SK-N-SH (cell line): ENCODE data around the gene CCN6. TPM values are rescaled to one million over a fixed set of nuclear protein-coding genes. Genes with fewer than 3 reads are reported as not detected.

Experiments used
- CTCF ChIA-PET: fragments of 300-600, 350-600 bp; formaldehyde crosslinking; extraction: SDS; loops from one replicate; lab custom pipeline; 2021; lab: Yijun Ruan, JAX
- POLR2A ChIA-PET: fragments of 350-600 bp; sonication (Branson Sonifier 250); formaldehyde crosslinking; extraction: SDS; loops from one replicate; lab custom pipeline; 2020; ENCODE audit warnings: antibody characterized with exemption, inconsistent platforms; lab: Yijun Ruan, JAX
- DNase-seq: peaks from one replicate; pipeline ENCODE4 v3.0.0; 2012
- H2AFZ ChIP-seq: fragments of 200-600 bp; sonication (generic); 2 replicates; pipeline ENCODE4 v1.8.1; 2016; ENCODE audit warnings: antibody characterized with exemption, mild to moderate bottlenecking, low read depth
- H3F3A ChIP-seq: fragments of 200-600 bp; sonication (generic); replicated peaks from 2 replicates; pipeline ENCODE3; 2016; ENCODE audit warnings: antibody characterized with exemption, mild to moderate bottlenecking; ENCODE audit not compliant: insufficient read depth
- H3K27ac ChIP-seq, 2 experiments: fragments of 200-500 bp in 1 of 2; fragments of 200-600 bp in 1 of 2; sonication (Bioruptor generic) in 1 of 2; sonication (generic), shearing (Covaris generic) in 1 of 2; 2 replicates each; pipeline versions ENCODE4 v1.5.1 to v1.6.1; 2014 to 2016; ENCODE audit warnings: low read depth in 2 of 2, inconsistent platforms in 1 of 2, low read length in 1 of 2, mild to moderate bottlenecking in 1 of 2, mixed read lengths in 1 of 2
- H3K27me3 ChIP-seq: fragments of 200-600 bp; sonication (generic), shearing (Covaris generic); 2 replicates; pipeline ENCODE4 v1.6.1; 2016; ENCODE audit warnings: mixed run types; ENCODE audit not compliant: insufficient read depth
- H3K36me3 ChIP-seq, 2 experiments: fragments of 200-500 bp in 1 of 2; fragments of 200-600 bp in 1 of 2; sonication (Bioruptor generic) in 1 of 2; sonication (generic) in 1 of 2; replicated peaks in 1 of 2; 2 replicates each; pipeline versions ENCODE3 to v1.5.1; 2014 to 2016; ENCODE audit warnings: low read length in 1 of 2, mild to moderate bottlenecking in 1 of 2; ENCODE audit not compliant: insufficient read depth in 2 of 2, control insufficient read depth in 1 of 2
- H3K4me1 ChIP-seq, 2 experiments: fragments of 200-500 bp in 1 of 2; fragments of 200-600 bp in 1 of 2; sonication (Bioruptor generic) in 1 of 2; sonication (generic), shearing (Covaris generic) in 1 of 2; 2 replicates each; pipeline versions ENCODE4 v1.5.1 to v1.6.1; 2014 to 2016; ENCODE audit warnings: low read depth in 1 of 2, low read length in 1 of 2, mixed run types in 1 of 2; ENCODE audit not compliant: insufficient read depth in 2 of 2, control insufficient read depth in 1 of 2
- H3K4me2 ChIP-seq: fragments of 200-600 bp; sonication (generic), shearing (Covaris generic); 2 replicates; pipeline ENCODE4 v1.6.1; 2017; ENCODE audit warnings: mixed run types
- H3K4me3 ChIP-seq, 2 experiments: fragments of 200-500 bp in 1 of 2; fragments of 200-600 bp in 1 of 2; sonication (Bioruptor generic) in 1 of 2; sonication (generic), shearing (Covaris generic) in 1 of 2; 2 replicates each; pipeline versions ENCODE4 v1.5.1 to v1.8.1; 2014 to 2016; ENCODE audit warnings: low read depth in 2 of 2, inconsistent platforms in 1 of 2, low read length in 1 of 2, mild to moderate bottlenecking in 1 of 2, mixed read lengths in 1 of 2, moderate library complexity in 1 of 2
- H3K79me2 ChIP-seq: fragments of 200-600 bp; sonication (generic); 2 replicates; pipeline ENCODE4 v1.8.1; 2017; ENCODE audit warnings: mild to moderate bottlenecking; ENCODE audit not compliant: insufficient read depth
- H3K9ac ChIP-seq: fragments of 200-600 bp; sonication (generic); 2 replicates; pipeline ENCODE4 v1.6.1; 2017; ENCODE audit warnings: mixed run types
- H3K9me2 ChIP-seq: fragments of 200-600 bp; sonication (generic); 2 replicates; pipeline ENCODE4 v1.6.1; 2017; ENCODE audit warnings: mixed run types
- H3K9me3 ChIP-seq: fragments of 200-600 bp; sonication (generic); 2 replicates; pipeline ENCODE4 v1.6.1; 2017; ENCODE audit warnings: mixed run types, mild to moderate bottlenecking, moderate library complexity
- H4K20me1 ChIP-seq: fragments of 200-600 bp; sonication (generic); 2 replicates; pipeline ENCODE4 v1.6.1; 2017; ENCODE audit warnings: mild to moderate bottlenecking, mixed run types; ENCODE audit not compliant: insufficient read depth
- CHD2 ChIP-seq: fragments of 150-350 bp; IDR thresholded peaks from 2 replicates; pipeline ENCODE4 v1.6.1; 2018; ENCODE audit warnings: low read length; ENCODE audit not compliant: partially characterized antibody
- ELF1 ChIP-seq: IDR thresholded peaks from 2 replicates; pipeline ENCODE4 v1.4.0; 2012
- EP300 ChIP-seq, 2 experiments: IDR thresholded peaks; 2 replicates each; pipeline versions ENCODE4 v1.4.0 to v1.6.1; 2012; ENCODE audit warnings: borderline replicate concordance in 1 of 2, low read depth in 1 of 2, low read length in 1 of 2
- EZH2phosphoT487 ChIP-seq: fragments of 200-600 bp; sonication (generic); IDR thresholded peaks from 2 replicates; pipeline ENCODE4 v1.6.1; 2017; ENCODE audit warnings: low read depth, mixed run types, mild to moderate bottlenecking, antibody characterized with exemption, moderate library complexity, borderline replicate concordance
- FOSL2 ChIP-seq: IDR thresholded peaks from 2 replicates; pipeline ENCODE4 v1.4.0; 2012; ENCODE audit warnings: low read depth, mild to moderate bottlenecking, moderate library complexity, borderline replicate concordance
- FOXJ3 ChIP-seq: sonication (generic); formaldehyde crosslinking; IDR thresholded peaks from 2 replicates; pipeline ENCODE4 v1.5.1; 2020; ENCODE audit warnings: mild to moderate bottlenecking, missing genetic modification reagents
- GABPA ChIP-seq: IDR thresholded peaks from 2 replicates; pipeline ENCODE4 v1.4.0; 2012; ENCODE audit warnings: low read depth, mild to moderate bottlenecking
- NRF1 ChIP-seq: IDR thresholded peaks from 2 replicates; pipeline ENCODE4 v1.6.1; 2012; ENCODE audit warnings: low read depth, mild to moderate bottlenecking, low read length
- RFX5 ChIP-seq: IDR thresholded peaks from 2 replicates; pipeline ENCODE4 v1.6.1; 2012; ENCODE audit warnings: mild to moderate bottlenecking, improper control_type of control experiment, low read length
- SMC3 ChIP-seq: IDR thresholded peaks from 2 replicates; pipeline ENCODE4 v1.6.1; 2012; ENCODE audit warnings: low read depth, low read length, improper control_type of control experiment
- TCF12 ChIP-seq: IDR thresholded peaks from 2 replicates; pipeline ENCODE4 v1.4.0; 2012
- TEAD4 ChIP-seq: IDR thresholded peaks from 2 replicates; pipeline ENCODE4 v1.4.0; 2012; ENCODE audit warnings: mild to moderate bottlenecking, borderline replicate concordance; ENCODE audit not compliant: insufficient read depth
- WGBS: methylation state at CpG from one replicate; pipeline ENCODE4 v1.1.6; 2017; ENCODE audit warnings: low lambda C conversion rate; 5-methylcytosine and 5-hydroxymethylcytosine counted together
- polyA plus RNA-seq, 3 experiments: library from polyadenylated mRNA; depleted of rRNA; stranded (reverse); fragments of >200 nt; gene quantifications; 2 replicates each; pipeline ENCODE4 v1.2.3, GENCODE V29; 2012
- TF ChIP-seq, protein P1 (sequence below): fragments of 150-350 bp; IDR thresholded peaks from 2 replicates; pipeline ENCODE4 v1.6.1; 2017; ENCODE audit warnings: antibody characterized with exemption, low read length, low read depth, borderline replicate concordance
- TF ChIP-seq, protein P2 (sequence below): fragments of 150-350 bp; IDR thresholded peaks from 2 replicates; pipeline ENCODE4 v1.6.1; 2016; ENCODE audit warnings: mild to moderate bottlenecking, low read depth, low read length
- TF ChIP-seq, protein P3 (sequence below): IDR thresholded peaks from 2 replicates; pipeline ENCODE4 v1.6.1; 2012; ENCODE audit warnings: mild to moderate bottlenecking, low read depth, low read length, moderate library complexity
- TF ChIP-seq, protein P4 (sequence below): IDR thresholded peaks from 2 replicates; pipeline ENCODE4 v1.4.0; 2012; ENCODE audit warnings: low read depth, borderline replicate concordance
- TF ChIP-seq, protein P5 (sequence below): IDR thresholded peaks from 2 replicates; pipeline ENCODE4 v1.4.0; 2012; ENCODE audit warnings: low read depth
- TF ChIP-seq, protein P6 (sequence below): IDR thresholded peaks from 2 replicates; pipeline ENCODE4 v1.4.0; 2012; ENCODE audit warnings: low read depth, borderline replicate concordance

CCN6 gene
- polyA plus RNA-seq, 1 of the 3 experiments (the other 2 are of a cell fraction), result not detected

DNA sequence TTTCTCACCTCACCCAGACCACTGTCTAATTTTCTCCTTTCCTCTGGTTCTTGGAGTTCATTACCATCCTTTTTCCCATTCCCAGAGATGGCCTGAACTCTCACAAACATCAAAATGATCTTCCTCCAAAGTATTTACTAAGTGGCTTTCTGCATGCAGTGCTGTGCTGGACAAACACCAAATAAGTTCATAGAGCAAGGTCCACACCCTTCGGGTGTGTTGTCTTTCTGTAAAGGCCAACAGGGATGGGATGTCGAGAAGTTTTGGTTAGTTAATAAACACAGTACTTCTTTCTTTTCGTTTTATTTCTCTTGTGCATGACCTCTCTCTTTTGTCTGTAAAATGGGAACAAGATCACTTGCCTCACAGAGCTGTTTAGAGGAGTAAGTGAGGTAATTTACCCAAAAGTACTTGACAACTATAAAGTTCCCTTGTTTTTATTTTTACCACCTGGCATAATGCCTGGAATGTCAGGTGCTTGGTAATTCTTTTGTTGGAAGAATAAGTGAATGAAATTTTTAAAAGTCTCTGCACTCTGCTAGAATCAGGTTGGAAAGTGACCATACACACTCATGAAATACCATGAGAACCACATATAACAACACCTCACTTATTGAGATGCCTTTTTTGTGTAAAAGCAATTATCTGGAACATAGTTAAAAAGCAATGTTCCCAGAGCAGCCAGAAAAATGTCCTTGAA, 22.8 kb upstream of the CCN6 start:
- Histone ChIP-seq H4K20me1 (no peaks in the 10 kb centered on the region), H3K36me3 (no peaks in the 10 kb centered on the region), H3K4me3 (no peak overlapping the region), H3K79me2 (no peaks in the 10 kb centered on the region), H3K4me2 (no peak overlapping the region), H3K27ac (no peak overlapping the region), H3K9me3 (no peaks in the 10 kb centered on the region), H2AFZ (no peak overlapping the region)
- ChIA-PET POLR2A (no interaction called here), CTCF (interaction anchor here (0.7 to 3.7 kb wide), 4 partner anchors 12 to 132 kb away, joined by 3 to 23 read pairs (median 4); no protein-coding TSS in a partner anchor)
- DNase-seq, result no peak
- TF ChIP-seq EZH2phosphoT487, result no peak
- TF ChIP-seq SMC3, result no peak
- TF ChIP-seq, protein P1, sequence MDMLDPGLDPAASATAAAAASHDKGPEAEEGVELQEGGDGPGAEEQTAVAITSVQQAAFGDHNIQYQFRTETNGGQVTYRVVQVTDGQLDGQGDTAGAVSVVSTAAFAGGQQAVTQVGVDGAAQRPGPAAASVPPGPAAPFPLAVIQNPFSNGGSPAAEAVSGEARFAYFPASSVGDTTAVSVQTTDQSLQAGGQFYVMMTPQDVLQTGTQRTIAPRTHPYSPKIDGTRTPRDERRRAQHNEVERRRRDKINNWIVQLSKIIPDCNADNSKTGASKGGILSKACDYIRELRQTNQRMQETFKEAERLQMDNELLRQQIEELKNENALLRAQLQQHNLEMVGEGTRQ, result no peak
- TF ChIP-seq EP300 (IDR thresholded peaks at IDR 0.05; ENCODE audit: borderline replicate concordance in 1 of 2, low read depth in 1 of 2, low read length in 1 of 2), result no peak
- TF ChIP-seq, all 33 proteins: peak for 0
- Histone ChIP-seq H3K9me2 (no peaks in the 10 kb centered on the region), H3F3A (peaks cover 12% of the 10 kb centered on the region), H3K4me1 (peaks cover 8 to 10% of the 10 kb centered on the region in 2 experiments; a peak in 3 of 4 replicates), H3K27me3 (no peaks in the 10 kb centered on the region), H3K9ac (no peak overlapping the region)
- 62% methylated on average over 3 of the region's 3 CpGs for WGBS

DNA sequence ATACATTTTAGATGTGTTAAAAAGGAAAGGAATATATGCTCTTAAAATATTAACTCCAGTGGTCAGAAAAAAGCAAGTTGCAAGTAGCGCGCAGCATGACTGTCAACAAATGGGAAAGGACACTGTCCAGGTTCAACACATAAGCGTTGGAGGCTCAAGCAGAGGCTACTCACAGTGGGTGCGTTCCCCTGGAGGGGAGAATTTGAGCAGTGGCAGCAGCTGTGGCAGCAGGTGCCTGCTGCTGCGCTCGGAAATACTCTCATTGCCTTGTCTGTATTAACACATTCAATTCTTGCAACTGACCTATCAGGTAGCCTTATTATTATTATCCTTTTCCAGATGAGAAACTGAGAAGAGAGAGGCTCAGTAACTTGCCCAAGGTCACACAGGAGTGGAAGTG, 21.9 kb upstream of the CCN6 start:
- Histone ChIP-seq H3K27me3 (no peaks in the 10 kb centered on the region), H3K79me2 (no peaks in the 10 kb centered on the region), H3K36me3 (no peaks in the 10 kb centered on the region), H3K9me3 (no peaks in the 10 kb centered on the region), H3K4me2 (no peak overlapping the region), H3K9ac (no peak overlapping the region), H3K4me1 (peaks cover 8 to 10% of the 10 kb centered on the region in 2 experiments; a peak in 3 of 4 replicates), H3F3A (peaks cover 20% of the 10 kb centered on the region), H4K20me1 (no peaks in the 10 kb centered on the region), H2AFZ (no peak overlapping the region), H3K4me3 (no peak overlapping the region), H3K27ac (no peak overlapping the region), H3K9me2 (no peaks in the 10 kb centered on the region)
- DNase-seq, result no peak
- 93% methylated on average over 6 of the region's 6 CpGs for WGBS
- ChIA-PET CTCF (interaction anchor here (1.1 to 3.7 kb wide), 3 partner anchors 11 to 322 kb away, joined by 3 to 23 read pairs (median 4); no protein-coding TSS in a partner anchor), POLR2A (no interaction called here)
- TF ChIP-seq, protein P2, sequence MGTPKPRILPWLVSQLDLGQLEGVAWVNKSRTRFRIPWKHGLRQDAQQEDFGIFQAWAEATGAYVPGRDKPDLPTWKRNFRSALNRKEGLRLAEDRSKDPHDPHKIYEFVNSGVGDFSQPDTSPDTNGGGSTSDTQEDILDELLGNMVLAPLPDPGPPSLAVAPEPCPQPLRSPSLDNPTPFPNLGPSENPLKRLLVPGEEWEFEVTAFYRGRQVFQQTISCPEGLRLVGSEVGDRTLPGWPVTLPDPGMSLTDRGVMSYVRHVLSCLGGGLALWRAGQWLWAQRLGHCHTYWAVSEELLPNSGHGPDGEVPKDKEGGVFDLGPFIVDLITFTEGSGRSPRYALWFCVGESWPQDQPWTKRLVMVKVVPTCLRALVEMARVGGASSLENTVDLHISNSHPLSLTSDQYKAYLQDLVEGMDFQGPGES, result no peak
- TF ChIP-seq GABPA (no peak), RFX5 (no peak), NRF1 (no peak), TEAD4 (no peak), ELF1 (no peak), CHD2 (no peak), FOXJ3 (CRISPR knock-in tag) (no peak), FOSL2 (no peak), TCF12 (no peak)
- TF ChIP-seq, protein P3, sequence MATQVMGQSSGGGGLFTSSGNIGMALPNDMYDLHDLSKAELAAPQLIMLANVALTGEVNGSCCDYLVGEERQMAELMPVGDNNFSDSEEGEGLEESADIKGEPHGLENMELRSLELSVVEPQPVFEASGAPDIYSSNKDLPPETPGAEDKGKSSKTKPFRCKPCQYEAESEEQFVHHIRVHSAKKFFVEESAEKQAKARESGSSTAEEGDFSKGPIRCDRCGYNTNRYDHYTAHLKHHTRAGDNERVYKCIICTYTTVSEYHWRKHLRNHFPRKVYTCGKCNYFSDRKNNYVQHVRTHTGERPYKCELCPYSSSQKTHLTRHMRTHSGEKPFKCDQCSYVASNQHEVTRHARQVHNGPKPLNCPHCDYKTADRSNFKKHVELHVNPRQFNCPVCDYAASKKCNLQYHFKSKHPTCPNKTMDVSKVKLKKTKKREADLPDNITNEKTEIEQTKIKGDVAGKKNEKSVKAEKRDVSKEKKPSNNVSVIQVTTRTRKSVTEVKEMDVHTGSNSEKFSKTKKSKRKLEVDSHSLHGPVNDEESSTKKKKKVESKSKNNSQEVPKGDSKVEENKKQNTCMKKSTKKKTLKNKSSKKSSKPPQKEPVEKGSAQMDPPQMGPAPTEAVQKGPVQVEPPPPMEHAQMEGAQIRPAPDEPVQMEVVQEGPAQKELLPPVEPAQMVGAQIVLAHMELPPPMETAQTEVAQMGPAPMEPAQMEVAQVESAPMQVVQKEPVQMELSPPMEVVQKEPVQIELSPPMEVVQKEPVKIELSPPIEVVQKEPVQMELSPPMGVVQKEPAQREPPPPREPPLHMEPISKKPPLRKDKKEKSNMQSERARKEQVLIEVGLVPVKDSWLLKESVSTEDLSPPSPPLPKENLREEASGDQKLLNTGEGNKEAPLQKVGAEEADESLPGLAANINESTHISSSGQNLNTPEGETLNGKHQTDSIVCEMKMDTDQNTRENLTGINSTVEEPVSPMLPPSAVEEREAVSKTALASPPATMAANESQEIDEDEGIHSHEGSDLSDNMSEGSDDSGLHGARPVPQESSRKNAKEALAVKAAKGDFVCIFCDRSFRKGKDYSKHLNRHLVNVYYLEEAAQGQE, result no peak
- TF ChIP-seq, protein P4, sequence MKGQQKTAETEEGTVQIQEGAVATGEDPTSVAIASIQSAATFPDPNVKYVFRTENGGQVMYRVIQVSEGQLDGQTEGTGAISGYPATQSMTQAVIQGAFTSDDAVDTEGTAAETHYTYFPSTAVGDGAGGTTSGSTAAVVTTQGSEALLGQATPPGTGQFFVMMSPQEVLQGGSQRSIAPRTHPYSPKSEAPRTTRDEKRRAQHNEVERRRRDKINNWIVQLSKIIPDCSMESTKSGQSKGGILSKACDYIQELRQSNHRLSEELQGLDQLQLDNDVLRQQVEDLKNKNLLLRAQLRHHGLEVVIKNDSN, result no peak
- TF ChIP-seq, protein P5, sequence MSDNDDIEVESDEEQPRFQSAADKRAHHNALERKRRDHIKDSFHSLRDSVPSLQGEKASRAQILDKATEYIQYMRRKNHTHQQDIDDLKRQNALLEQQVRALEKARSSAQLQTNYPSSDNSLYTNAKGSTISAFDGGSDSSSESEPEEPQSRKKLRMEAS, result no peak
- TF ChIP-seq, protein P6, sequence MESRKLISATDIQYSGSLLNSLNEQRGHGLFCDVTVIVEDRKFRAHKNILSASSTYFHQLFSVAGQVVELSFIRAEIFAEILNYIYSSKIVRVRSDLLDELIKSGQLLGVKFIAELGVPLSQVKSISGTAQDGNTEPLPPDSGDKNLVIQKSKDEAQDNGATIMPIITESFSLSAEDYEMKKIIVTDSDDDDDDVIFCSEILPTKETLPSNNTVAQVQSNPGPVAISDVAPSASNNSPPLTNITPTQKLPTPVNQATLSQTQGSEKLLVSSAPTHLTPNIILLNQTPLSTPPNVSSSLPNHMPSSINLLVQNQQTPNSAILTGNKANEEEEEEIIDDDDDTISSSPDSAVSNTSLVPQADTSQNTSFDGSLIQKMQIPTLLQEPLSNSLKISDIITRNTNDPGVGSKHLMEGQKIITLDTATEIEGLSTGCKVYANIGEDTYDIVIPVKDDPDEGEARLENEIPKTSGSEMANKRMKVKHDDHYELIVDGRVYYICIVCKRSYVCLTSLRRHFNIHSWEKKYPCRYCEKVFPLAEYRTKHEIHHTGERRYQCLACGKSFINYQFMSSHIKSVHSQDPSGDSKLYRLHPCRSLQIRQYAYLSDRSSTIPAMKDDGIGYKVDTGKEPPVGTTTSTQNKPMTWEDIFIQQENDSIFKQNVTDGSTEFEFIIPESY, result no peak
